Kidney tubule cell (primary cell): Measurements from ENCODE around the gene NHERF1.

Experiments
- DNase-seq: peaks from one replicate; pipeline ENCODE4 v3.0.0-alpha.2; 2018; ENCODE audit warnings: low spot score

The NHERF1 gene

GRCh38 chr17:74768069-74768762, 19.8 kb downstream of the NHERF1 start:
- DNase-seq, result peak; percentile 89

GRCh38 chr17:74768763-74769114, 20.3 kb downstream of the NHERF1 start:
- DNase-seq, result no peak

DNA sequence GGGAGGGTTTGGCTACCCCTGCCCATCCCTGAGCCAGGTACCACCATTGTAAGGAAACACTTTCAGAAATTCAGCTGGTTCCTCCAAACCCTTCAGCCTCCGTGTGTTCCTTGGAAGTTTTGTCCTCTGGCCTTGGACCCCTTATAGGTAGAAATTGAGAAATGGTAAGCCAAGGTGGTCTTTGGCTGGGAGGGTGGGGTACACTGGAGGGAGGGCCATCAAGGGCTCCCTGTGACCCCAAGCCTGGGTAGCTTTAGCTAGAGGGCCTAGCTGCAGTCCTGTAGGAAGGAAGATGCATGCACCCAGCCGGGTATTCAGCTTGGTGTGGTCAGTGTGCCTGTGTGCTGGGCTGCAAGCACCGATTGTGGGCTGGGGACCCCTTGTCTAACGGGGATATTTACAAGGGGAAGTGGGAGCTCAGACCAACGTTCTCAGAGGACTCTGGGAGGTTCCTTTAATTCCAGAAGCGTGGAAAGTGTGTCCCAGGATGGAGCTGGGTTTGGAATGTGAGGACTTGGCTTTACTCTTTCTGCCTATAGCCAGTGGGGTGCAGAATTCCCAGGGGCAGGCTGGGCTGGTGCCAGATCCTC, 20.9 kb downstream of the NHERF1 start:
- no peak for DNase-seq

GRCh38 chr17:74769856-74770497, 21.5 kb downstream of the NHERF1 start:
- no peak for DNase-seq

- DNase-seq, result peak; percentile 75
Observed at GRCh38 chr17:74770498-74771318, 22.3 kb downstream of the NHERF1 start.

GRCh38 chr17:74771319-74771914, 23.0 kb downstream of the NHERF1 start:
- DNase-seq, result no peak

DNA sequence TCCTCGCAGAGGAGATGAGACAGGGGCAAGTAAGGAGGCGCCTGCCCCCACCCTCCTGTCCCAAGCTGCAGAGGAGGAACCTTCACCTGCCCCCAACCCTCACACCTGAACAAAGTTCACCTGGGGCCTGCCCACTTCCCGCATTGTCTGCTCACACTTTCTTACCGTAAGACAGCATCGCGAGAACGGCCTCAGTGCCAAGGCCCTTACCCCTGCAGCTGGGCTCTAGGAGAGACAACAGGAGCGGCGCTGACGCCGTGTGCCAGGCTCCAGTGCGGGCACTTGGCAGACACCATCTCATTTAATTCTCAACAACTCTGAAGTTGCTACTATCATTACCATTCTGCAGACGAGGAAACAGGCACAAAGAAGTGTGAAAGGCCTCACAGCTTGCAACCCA, 23.6 kb downstream of the NHERF1 start:
- no peak for DNase-seq

- DNase-seq, result no peak
Observed at GRCh38 chr17:74773414-74773813, 25.0 kb downstream of the NHERF1 start.

GRCh38 chr17:74773871-74774286, 25.5 kb downstream of the NHERF1 start:
- peak; percentile 40 for DNase-seq

DNA sequence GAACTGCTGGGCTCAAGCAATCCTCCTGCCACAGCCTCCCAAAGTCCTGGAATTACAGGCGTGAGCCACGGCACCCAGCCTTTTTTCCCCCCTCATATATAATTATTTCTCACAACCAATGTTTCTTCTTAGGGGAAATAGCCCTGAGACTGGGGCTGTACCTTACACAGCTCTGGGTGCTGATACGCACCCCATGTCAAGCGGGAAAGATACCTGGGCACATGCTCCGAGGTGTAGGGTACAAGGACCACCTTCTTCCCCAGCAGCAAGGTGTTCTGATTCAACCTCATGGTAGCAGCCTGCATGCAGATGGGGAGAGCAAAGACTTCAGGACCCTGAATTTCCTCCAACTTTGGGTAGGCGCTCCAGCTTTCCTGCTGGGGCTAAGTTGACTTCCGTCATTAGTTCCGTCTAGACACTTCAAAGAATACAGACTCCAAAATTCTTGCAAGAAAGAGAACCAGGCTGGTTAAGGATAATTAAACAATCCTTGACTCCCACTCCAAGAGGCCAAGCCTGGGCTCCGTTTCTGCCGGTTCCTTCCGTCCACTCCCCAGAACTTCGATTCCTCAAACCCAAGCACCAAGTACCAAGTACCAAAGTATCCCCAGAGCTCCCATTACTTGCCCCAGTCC, 27.1 kb downstream of the NHERF1 start:
- DNase-seq, result peak; percentile 17

GRCh38 chr17:74776044-74776962, 27.9 kb downstream of the NHERF1 start, which contains the start of gene NAT9:
NAT9 (minus strand) TSS chr17:74776345; CDS start chr17:74775698, 647 bp downstream.
- peak; percentile 96 for DNase-seq

DNA sequence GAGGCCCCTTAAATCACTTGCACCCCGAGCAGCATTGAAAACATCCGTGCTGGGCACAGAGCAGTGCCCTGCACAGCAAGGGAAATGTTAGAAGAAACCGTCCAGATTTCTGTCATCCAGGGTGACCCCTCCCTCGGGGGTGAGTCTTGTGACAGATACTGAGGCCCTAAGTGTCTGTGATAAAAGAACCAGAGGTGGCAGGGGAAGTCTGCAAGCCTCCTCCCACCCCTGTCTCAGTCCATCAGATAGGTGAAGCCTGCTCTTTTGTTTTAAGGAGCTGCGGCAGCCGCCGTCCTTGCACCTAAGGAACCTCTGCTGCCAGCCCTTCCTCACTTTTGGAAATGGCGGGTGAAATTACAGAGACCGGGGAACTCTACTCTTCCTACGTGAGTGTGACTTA, 28.6 kb downstream of the NHERF1 start:
- no peak for DNase-seq

DNA sequence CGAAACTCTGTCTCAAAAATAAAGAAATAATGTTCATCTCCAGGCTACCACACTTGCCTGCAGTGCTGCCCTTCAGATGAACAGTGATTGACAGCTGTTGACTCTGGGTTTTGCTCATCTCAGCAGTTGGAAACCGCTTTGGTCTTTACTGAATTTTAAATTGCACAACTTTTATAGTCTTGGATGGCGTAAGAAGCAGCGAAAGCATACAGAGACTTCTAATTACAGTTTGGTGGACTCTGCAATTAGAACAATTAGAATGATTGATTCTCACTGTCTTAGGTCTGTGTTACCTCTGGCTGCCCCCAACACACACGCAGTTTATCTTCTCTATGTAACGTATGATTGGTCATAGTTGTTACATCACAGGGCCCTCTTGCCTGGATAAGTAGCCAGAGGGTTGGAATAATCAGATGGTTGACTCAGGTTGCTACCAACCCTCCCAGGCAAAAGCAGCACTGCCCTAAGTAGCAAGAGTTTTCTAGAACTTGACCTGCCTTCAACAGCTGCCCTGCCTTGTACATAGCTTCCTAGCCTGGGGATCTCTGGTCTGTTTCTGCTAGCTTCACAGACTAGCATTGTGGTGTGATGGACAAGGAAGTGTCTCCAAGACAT, 29.6 kb downstream of the NHERF1 start:
- no peak for DNase-seq

- DNase-seq, result no peak
Observed at GRCh38 chr17:74778960-74779359, 30.5 kb downstream of the NHERF1 start.

- no peak for DNase-seq
Observed at GRCh38 chr17:74779501-74779900, 31.1 kb downstream of the NHERF1 start.

DNA sequence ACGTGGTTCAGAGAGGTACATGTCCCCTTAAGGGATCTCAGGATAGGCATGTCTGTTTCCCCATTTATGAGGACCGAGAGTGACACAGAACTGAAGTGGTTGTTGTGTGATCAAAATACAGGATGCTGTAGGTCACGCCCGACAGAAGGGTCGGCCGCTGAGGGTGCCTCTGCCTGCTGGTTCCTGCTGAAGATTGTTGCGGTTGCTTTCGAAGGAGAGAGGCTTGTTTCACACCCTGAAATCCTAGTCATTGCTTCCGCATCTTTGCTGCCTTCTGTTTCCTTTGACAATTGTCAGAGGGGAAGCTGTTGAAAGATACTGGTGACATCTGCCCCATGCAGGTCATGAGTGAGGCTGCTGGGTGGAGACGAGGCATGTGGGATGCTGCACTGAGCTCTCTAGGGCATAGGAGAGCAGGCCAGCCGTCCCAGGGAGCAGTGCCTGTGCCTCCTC, 31.5 kb downstream of the NHERF1 start:
- no peak for DNase-seq

GRCh38 chr17:74780443-74781238, 32.2 kb downstream of the NHERF1 start:
- peak; percentile 54 for DNase-seq

- DNase-seq, result no peak
Observed at GRCh38 chr17:74782571-74782970, 34.1 kb downstream of the NHERF1 start.
